Adrenal gland (tissue), 5 donors: Measurements from ENCODE around the gene ZNF438.

Experiments used
- POLR2A ChIP-seq, 2 donors: fragments of 450-650 bp; IDR thresholded peaks; one replicate each; pipeline ENCODE4 v1.6.1; 2017; ENCODE audit warnings: antibody characterized with exemption in 2 of 2, mild to moderate bottlenecking in 2 of 2, moderate library complexity in 1 of 2
- TF ChIP-seq, protein P1 (sequence below), 6 experiments: fragments of 450-650 bp in 4 of 6; fragments of 200-600 bp in 2 of 6; sonication (generic) in 1 of 6; IDR thresholded peaks; 1 replicate in 5 of 6; 2 replicates in 1 of 6; pipeline versions ENCODE4 v1.5.1 to v1.8.0; 2016 to 2021; ENCODE audit warnings: antibody characterized with exemption in 6 of 6, mild to moderate bottlenecking in 2 of 6, moderate library complexity in 1 of 6
- donor health status: DM: no; HTN: no; CAD: no.

DNA sequence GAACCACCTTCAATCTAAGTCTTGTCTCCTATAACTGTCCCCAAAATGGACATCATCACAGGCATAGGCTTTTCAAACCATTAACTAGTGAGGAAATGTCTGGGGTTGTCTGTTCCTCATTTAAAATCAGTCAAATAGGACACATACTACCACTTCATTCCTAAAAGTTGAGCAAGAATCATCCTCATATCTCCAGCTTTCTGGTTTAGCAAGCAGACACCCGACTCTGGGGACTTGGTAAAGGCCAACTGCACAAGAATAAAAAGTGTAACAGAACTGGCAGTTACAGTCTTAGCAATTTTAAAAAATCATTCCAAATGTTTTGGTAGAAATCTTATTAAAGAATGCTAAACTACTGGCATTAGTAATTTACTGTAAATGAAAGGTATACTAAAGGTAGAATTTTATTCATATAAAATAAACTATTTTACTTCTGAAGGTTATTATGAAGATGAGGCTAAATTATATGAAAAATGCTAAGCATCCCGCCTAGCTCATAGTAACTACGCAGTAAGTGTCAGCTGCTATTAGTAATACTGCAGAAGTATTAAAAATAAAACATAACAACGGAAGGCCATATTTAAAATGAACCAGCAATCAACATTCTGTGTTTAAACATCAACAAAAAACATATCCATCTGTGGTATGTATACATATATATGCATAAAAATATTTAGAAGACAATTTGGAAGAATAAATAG, 60.8 kb downstream of the ZNF438 start:
- TF ChIP-seq, protein P1, sequence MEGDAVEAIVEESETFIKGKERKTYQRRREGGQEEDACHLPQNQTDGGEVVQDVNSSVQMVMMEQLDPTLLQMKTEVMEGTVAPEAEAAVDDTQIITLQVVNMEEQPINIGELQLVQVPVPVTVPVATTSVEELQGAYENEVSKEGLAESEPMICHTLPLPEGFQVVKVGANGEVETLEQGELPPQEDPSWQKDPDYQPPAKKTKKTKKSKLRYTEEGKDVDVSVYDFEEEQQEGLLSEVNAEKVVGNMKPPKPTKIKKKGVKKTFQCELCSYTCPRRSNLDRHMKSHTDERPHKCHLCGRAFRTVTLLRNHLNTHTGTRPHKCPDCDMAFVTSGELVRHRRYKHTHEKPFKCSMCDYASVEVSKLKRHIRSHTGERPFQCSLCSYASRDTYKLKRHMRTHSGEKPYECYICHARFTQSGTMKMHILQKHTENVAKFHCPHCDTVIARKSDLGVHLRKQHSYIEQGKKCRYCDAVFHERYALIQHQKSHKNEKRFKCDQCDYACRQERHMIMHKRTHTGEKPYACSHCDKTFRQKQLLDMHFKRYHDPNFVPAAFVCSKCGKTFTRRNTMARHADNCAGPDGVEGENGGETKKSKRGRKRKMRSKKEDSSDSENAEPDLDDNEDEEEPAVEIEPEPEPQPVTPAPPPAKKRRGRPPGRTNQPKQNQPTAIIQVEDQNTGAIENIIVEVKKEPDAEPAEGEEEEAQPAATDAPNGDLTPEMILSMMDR (IDR thresholded peaks at IDR 0.05) = no peak
- no peak for TF ChIP-seq POLR2A (IDR thresholded peaks at IDR 0.05)
